Heart left ventricle (tissue), 16 donors: ENCODE measurements around the gene TMEM38B. TPM values are rescaled to one million over a fixed set of nuclear protein-coding genes. Genes with fewer than 3 reads are reported as not detected.

Experiments used
- ATAC-seq, 4 donors: fragments of 200-7000 bp; cut with Tn5 transposase; one replicate each; pipeline ENCODE4 v1.9.1; 2020 to 2022; ENCODE audit warnings: moderate library complexity in 4 of 4, mild to moderate bottlenecking in 3 of 4, moderate number of reproducible peaks in 1 of 4
- DNase-seq, 5 donors: peaks; one replicate each; pipeline ENCODE4 v3.0.0-alpha.2; 2020
- H3K27ac ChIP-seq, 12 donors: fragments of 200-600 bp; sonication (generic) in 4 of 12; one replicate each; pipeline versions ENCODE4 v1.5.0 to v1.8.0; 2016 to 2022; ENCODE audit warnings: mild to moderate bottlenecking in 2 of 12
- H3K27me3 ChIP-seq, 9 donors: fragments of 200-600 bp; sonication (generic) in 2 of 9; one replicate each; pipeline versions ENCODE4 v1.5.1 to v1.8.0; 2016 to 2022; ENCODE audit warnings: mild to moderate bottlenecking in 3 of 9
- H3K36me3 ChIP-seq, 9 donors: fragments of 200-600 bp; sonication (generic) in 2 of 9; one replicate each; pipeline versions ENCODE4 v1.5.0 to v1.8.0; 2018 to 2022; ENCODE audit warnings: mild to moderate bottlenecking in 2 of 9
- H3K4me1 ChIP-seq, 12 donors: fragments of 200-600 bp; sonication (generic) in 4 of 12; one replicate each; pipeline versions ENCODE4 v1.5.0 to v1.8.0; 2016 to 2022; ENCODE audit warnings: mild to moderate bottlenecking in 3 of 12
- H3K4me3 ChIP-seq, 12 donors: fragments of 200-600 bp; sonication (generic) in 4 of 12; one replicate each; pipeline versions ENCODE4 v1.5.0 to v1.8.0; 2017 to 2022; ENCODE audit warnings: mild to moderate bottlenecking in 9 of 12, moderate library complexity in 4 of 12
- H3K9me3 ChIP-seq, 12 donors: fragments of 200-600 bp; sonication (generic) in 4 of 12; one replicate each; pipeline versions ENCODE4 v1.5.0 to v1.8.0; 2016 to 2022; ENCODE audit warnings: mild to moderate bottlenecking in 1 of 12
- POLR2A ChIP-seq, 2 donors: fragments of 450-650 bp; IDR thresholded peaks; one replicate each; pipeline ENCODE4 v1.6.1; 2017; ENCODE audit warnings: antibody characterized with exemption in 2 of 2, mild to moderate bottlenecking in 2 of 2, moderate library complexity in 2 of 2
- WGBS, 4 donors: extraction: QIAGEN DNeasy Blood & Tissue Kit in 2 of 4; methylation state at CpG; one replicate each; pipeline versions ENCODE4 v1.1.5 to v1.1.7; 2013 to 2018; 5-methylcytosine and 5-hydroxymethylcytosine counted together
- intact Hi-C, 10 donors: fragments of 100-400 bp; cut with DNase I; formaldehyde crosslinking; loops; one replicate each; pipeline versions ENCODE4 v1.11.1 to v1.14.2; 2022
- polyA plus RNA-seq, 2 donors: library from polyadenylated mRNA; stranded (reverse); fragments of 200-250 nt; gene quantifications; one replicate each; pipeline ENCODE4 v1.2.3, GENCODE V29; 2013
- total RNA-seq, 9 donors: library from RNA; depleted of rRNA in 2 of 9; stranded (reverse); fragments of >200 nt in 2 of 9; fragmentation: NEBNext Ultra II Directional in 3 of 9; extraction: Animal tissue kit (Norgen Biotek cat#: 25700) in 3 of 9; gene quantifications; one replicate each; pipeline versions ENCODE4 v1.1.0 to v1.2.4, GENCODE V29; 2016 to 2023
- TF ChIP-seq, protein P1 (sequence below), 12 donors: fragments of 200-600 bp; sonication (generic) in 4 of 12; IDR thresholded peaks; one replicate each; pipeline versions ENCODE4 v1.5.0 to v1.8.0; 2018 to 2022; ENCODE audit warnings: antibody characterized with exemption in 12 of 12, mild to moderate bottlenecking in 5 of 12
- donor health status: ischemic (EF 13 %, LVEDD 7.1; RV severe dilation, severe dysfunction).
- donor health status: healthy with polysubstance abuse.
- donor health status: DM: no; HTN: yes; CAD: no.
- donor health status: DM: no; HTN: no; CAD: no.
- donor health status: ischemic (EF 25% LVEDD 6.9; RV normal size, moderate dysfunction).
- donor health status: ischemic (EF 25% LVEDD 5.7; RV mildly dilated, moderate dysfunction).
- donor health status: healthy.
- donor health status: DM: yes; HTN: yes; CAD: no.
- donor health status: ischemic (EF 35%, LVEDD 5.7; RV mildly dilated, moderate dysfunction).
- donor health status: nonischemic (EF 11% LVEDD 7.7; RV severe dilation, severe dysfunction).
- donor health status: DM: yes; HTN: yes; CAD: no.
- donor health status: PGD.
- donor health status: ischemic (EF 29% LVEDD 5.4; RV normal size, mild dysfunction).
- donor health status: nonischemic (EF 23%, LVEDD 6.1; RV moderate dilation, normal function).

TMEM38B gene
- total and polyA plus RNA-seq, 11 donors, result 17.2 to 66.9 (median 45.4) TPM

DNA sequence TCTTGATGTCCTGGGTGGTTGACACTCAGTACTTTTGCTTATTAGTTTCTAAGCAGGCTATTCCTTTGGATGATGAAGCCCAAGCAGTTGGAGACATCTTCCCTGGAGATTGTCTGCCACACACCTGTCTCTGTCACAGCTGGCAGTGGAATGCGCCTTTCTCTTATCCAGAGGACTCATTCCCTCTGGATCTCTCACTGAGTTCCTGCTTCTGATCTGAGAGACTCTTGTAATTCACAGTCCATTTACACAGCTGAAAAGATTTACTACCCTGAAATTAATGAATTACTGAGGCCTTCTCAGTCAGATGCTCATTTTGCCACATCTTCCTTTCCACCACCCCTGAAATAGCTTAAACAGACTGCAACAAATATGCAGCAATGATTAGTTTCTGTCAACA lies 16.2 kb upstream of the TMEM38B start:
- H3K4me3 ChIP-seq, result no peak overlapping the region
- no peak for ATAC-seq
- intact Hi-C loops, result no loop called here
- 78 to 93% (median 81%) methylated on average over 1 of the region's 1 CpG for WGBS, 4 donors
- H3K36me3 ChIP-seq, result no peaks in the 10 kb centered on the region
- no peaks in the 10 kb centered on the region for H3K27me3 ChIP-seq
- TF ChIP-seq, protein P1, sequence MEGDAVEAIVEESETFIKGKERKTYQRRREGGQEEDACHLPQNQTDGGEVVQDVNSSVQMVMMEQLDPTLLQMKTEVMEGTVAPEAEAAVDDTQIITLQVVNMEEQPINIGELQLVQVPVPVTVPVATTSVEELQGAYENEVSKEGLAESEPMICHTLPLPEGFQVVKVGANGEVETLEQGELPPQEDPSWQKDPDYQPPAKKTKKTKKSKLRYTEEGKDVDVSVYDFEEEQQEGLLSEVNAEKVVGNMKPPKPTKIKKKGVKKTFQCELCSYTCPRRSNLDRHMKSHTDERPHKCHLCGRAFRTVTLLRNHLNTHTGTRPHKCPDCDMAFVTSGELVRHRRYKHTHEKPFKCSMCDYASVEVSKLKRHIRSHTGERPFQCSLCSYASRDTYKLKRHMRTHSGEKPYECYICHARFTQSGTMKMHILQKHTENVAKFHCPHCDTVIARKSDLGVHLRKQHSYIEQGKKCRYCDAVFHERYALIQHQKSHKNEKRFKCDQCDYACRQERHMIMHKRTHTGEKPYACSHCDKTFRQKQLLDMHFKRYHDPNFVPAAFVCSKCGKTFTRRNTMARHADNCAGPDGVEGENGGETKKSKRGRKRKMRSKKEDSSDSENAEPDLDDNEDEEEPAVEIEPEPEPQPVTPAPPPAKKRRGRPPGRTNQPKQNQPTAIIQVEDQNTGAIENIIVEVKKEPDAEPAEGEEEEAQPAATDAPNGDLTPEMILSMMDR (IDR thresholded peaks at IDR 0.05), result no peak
- TF ChIP-seq POLR2A (IDR thresholded peaks at IDR 0.05), result no peak
- H3K4me1 ChIP-seq, result no peaks in the 10 kb centered on the region
- no peak for DNase-seq
- no peak overlapping the region for H3K27ac ChIP-seq
- no peaks in the 10 kb centered on the region for H3K9me3 ChIP-seq

DNA sequence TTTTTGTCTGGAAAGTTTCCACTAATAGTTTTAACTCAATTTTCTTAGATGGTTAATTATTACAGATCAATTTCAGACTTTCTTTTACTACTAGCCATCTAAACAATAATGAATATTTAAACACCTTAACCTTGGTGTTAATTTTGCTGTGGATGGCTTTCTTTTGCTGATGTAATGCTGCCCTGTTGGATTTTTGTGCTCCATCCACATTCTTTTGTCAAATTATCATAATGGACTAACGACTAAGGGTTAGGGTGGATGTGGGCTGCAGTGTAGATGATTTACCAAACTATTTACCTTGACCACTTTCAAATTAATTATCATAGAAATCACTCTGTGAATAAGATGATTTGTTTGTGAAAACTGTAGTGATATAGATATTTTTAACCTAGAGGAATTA lies 15.6 kb upstream of the TMEM38B start:
- no peak for DNase-seq
- Histone ChIP-seq H3K4me1 (no peaks in the 10 kb centered on the region), H3K9me3 (no peaks in the 10 kb centered on the region), H3K27me3 (no peaks in the 10 kb centered on the region), H3K4me3 (no peak overlapping the region), H3K36me3 (no peaks in the 10 kb centered on the region), H3K27ac (no peak overlapping the region)
- 62 to 67% (median 65%) methylated on average over 1 of the region's 1 CpG for WGBS, 4 donors
- ATAC-seq, result no peak
- intact Hi-C loops, result no loop called here
- TF ChIP-seq, protein P1 (IDR thresholded peaks at IDR 0.05), result no peak
- no peak for TF ChIP-seq POLR2A (IDR thresholded peaks at IDR 0.05)

DNA sequence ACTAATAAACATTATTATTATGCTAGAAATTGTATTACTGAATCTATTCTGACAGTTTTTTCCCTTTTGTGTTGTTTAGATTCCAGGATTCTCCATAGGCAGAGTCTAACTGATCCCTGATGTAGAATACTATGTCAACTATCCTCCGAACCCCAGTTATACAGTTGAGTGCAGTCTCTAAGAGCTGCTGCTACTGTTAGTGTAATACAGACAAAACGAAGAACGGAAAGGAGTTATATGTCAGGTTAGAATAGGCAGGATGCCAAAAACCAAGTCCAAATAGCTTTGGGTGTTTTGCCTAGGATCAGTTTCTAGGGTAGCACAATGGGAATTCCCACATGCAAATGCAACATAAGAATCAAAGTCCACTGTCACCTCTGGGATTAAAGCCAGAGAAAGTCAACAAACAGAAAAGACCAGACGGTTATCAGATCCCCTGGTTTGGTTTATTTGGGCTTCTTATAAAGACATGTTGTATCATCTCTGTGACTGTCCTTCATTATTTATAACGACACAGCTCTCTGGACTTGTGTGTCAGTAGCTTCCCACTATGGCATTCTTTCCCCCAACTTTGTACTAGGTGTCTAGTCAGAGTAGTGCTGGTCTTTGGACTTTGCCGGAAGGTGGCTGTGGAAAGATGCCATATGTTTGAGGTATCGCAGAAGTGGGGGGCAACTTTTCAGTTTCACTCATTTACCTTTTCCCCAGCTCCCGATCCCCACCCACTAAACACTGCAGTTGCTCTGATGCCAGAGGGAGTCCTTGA lies 14.9 kb upstream of the TMEM38B start:
- Histone ChIP-seq H3K36me3 (no peaks in the 10 kb centered on the region), H3K27ac (no peak overlapping the region), H3K4me3 (no peak overlapping the region), H3K9me3 (no peaks in the 10 kb centered on the region), H3K27me3 (no peaks in the 10 kb centered on the region), H3K4me1 (peaks cover 0 to 3% (median 0%) of the 10 kb centered on the region in 12 donors)
- no peak for ATAC-seq
- intact Hi-C loops, result no loop called here
- DNase-seq, result no peak
- WGBS, 4 donors, result 79 to 86% (median 80%) methylated on average over 8 of the region's 8 CpGs
- TF ChIP-seq, protein P1 (IDR thresholded peaks at IDR 0.05), result no peak
- TF ChIP-seq POLR2A (IDR thresholded peaks at IDR 0.05), result no peak

DNA sequence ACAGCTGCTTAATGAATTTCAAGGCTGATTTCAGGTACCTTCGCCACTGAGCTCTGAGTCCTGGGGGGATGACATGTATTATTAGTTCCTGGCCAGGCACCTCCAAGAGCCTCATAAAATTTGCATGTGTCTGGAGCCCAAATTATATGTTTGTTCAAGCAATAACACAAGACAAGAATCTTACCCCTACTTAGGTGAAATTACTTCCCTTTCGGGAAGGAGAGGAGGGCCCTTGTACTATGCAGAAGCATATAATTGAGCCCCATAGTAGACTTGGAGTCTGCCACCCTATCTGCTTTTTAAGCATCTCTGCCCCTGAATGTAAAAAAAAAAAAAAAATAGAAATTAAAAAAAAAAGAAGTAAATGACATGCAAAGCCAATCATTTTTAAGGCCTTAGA lies 13.0 kb upstream of the TMEM38B start:
- H3K27ac ChIP-seq, result no peak overlapping the region
- no peak overlapping the region for H3K4me3 ChIP-seq
- no peaks in the 10 kb centered on the region for H3K36me3 ChIP-seq
- H3K9me3 ChIP-seq, result no peaks in the 10 kb centered on the region
- peaks cover 0 to 3% (median 0%) of the 10 kb centered on the region in 12 donors for H3K4me1 ChIP-seq
- DNase-seq (no peak), ATAC-seq (no peak)
- intact Hi-C loops, result no loop called here
- TF ChIP-seq, protein P1 (IDR thresholded peaks at IDR 0.05), result no peak
- no peak for TF ChIP-seq POLR2A (IDR thresholded peaks at IDR 0.05)
- H3K27me3 ChIP-seq, result no peaks in the 10 kb centered on the region
- WGBS, 4 donors, result 93 to 97% (median 95%) methylated on average over 2 of the region's 2 CpGs
